Uterus (tissue), 4 donors: ENCODE data around the gene TCTN1. TPM values are rescaled to one million over a fixed set of nuclear protein-coding genes. Genes with fewer than 3 reads are reported as not detected.

Source experiments
- DNase-seq, 2 donors: peaks; one replicate each; pipeline ENCODE4 v3.0.0-alpha.2; 2019 to 2020
- H3K27ac ChIP-seq, 2 donors: fragments of 200-600 bp; sonication (generic); 1 replicate in 1 of 2; 2 replicates in 1 of 2; pipeline ENCODE4 v1.5.1; 2016 to 2018
- H3K27me3 ChIP-seq, 2 donors: fragments of 200-600 bp; sonication (generic); one replicate each; pipeline ENCODE4 v1.5.1; 2018 to 2019; ENCODE audit warnings: control low read depth in 1 of 2
- H3K36me3 ChIP-seq, 2 donors: fragments of 200-600 bp; sonication (generic); one replicate each; pipeline ENCODE4 v1.5.1; 2019; ENCODE audit warnings: control low read depth in 1 of 2
- H3K4me1 ChIP-seq, 2 donors: fragments of 200-600 bp; sonication (generic); one replicate each; pipeline ENCODE4 v1.5.1; 2018 to 2019; ENCODE audit warnings: control low read depth in 1 of 2
- H3K4me3 ChIP-seq, 2 donors: fragments of 200-600 bp; sonication (generic); 1 replicate in 1 of 2; 2 replicates in 1 of 2; pipeline ENCODE4 v1.5.1; 2018 to 2019; ENCODE audit warnings: mild to moderate bottlenecking in 1 of 2
- H3K9me3 ChIP-seq, 2 donors: fragments of 200-600 bp; sonication (generic); one replicate each; pipeline ENCODE4 v1.5.1; 2019; ENCODE audit warnings: control low read depth in 1 of 2
- POLR2A ChIP-seq, 2 donors: fragments of 450-650 bp; IDR thresholded peaks; one replicate each; pipeline ENCODE4 v1.6.1; 2016; ENCODE audit warnings: antibody characterized with exemption in 2 of 2, mild to moderate bottlenecking in 1 of 2, moderate library complexity in 1 of 2
- intact Hi-C: fragments of 100-400 bp; cut with DNase I; formaldehyde crosslinking; loops from one replicate; pipeline ENCODE4 v1.15.1; 2023; ENCODE audit warnings: low total_unique reads
- total RNA-seq, 4 donors: library from RNA; depleted of rRNA in 3 of 4; stranded (reverse); fragments of >200 nt in 3 of 4; gene quantifications; one replicate each; pipeline versions ENCODE4 v1.1.0 to v1.2.4, GENCODE V29; 2014 to 2023
- TF ChIP-seq, protein P1 (sequence below), 4 experiments: fragments of 200-600 bp in 2 of 4; fragments of 450-650 bp in 2 of 4; sonication (generic) in 2 of 4; IDR thresholded peaks; one replicate each; pipeline ENCODE4 v1.5.1; 2016 to 2019; ENCODE audit warnings: antibody characterized with exemption in 4 of 4, mild to moderate bottlenecking in 2 of 4, moderate library complexity in 1 of 4
- donor health status: DM: yes; HTN: yes; CAD: no.

The TCTN1 gene
- total RNA-seq, 4 donors from 2014 or later: 40.0 to 61.8 (median 49.9) TPM

DNA sequence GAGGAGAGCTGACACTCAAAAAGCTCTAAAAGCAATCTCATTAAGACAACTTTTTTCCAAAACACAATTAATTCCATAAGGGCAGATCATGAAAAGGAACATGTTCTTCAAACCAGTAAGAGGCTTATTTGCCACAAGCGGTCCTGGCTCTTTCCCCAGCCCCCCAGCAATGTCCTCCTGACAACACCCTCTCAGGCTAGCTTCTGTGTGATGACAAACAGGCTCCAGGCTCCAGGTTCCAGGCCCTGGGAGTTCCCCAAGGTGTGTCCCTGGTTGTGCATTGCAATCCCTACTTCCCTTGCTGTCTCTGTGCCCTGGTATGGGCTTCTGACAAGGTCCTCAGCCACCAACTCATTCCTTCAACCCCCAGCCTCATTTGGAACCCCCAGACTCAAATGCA lies 66.1 kb downstream of the TCTN1 start:
- intact Hi-C loops: no loop called here
- no peak overlapping the region for H3K27ac ChIP-seq
- no peak for DNase-seq

DNA sequence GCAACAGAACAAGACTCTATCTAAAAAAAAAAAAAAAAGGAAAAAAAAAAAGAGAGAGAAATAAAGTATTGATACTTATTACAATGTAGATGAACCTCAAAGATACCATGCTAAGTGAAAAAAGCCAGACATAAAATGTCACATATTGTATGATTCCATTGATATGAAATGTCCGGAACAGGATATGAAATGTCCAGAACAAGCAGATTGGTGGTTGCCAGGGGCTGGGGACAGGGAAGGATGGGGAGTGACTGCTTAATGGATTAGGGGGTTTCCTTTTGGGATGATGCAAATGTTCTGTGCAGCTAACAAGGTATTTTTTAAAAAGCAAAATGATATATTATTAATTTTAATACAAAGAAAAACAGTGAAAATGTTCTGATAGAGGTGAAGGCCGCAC lies 70.0 kb downstream of the TCTN1 start:
- no peak for DNase-seq
- no peaks in the 10 kb centered on the region for H3K27me3 ChIP-seq
- H3K4me1 ChIP-seq: no peaks in the 10 kb centered on the region
- TF ChIP-seq, protein P1, sequence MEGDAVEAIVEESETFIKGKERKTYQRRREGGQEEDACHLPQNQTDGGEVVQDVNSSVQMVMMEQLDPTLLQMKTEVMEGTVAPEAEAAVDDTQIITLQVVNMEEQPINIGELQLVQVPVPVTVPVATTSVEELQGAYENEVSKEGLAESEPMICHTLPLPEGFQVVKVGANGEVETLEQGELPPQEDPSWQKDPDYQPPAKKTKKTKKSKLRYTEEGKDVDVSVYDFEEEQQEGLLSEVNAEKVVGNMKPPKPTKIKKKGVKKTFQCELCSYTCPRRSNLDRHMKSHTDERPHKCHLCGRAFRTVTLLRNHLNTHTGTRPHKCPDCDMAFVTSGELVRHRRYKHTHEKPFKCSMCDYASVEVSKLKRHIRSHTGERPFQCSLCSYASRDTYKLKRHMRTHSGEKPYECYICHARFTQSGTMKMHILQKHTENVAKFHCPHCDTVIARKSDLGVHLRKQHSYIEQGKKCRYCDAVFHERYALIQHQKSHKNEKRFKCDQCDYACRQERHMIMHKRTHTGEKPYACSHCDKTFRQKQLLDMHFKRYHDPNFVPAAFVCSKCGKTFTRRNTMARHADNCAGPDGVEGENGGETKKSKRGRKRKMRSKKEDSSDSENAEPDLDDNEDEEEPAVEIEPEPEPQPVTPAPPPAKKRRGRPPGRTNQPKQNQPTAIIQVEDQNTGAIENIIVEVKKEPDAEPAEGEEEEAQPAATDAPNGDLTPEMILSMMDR (IDR thresholded peaks at IDR 0.05): no peak
- TF ChIP-seq POLR2A (IDR thresholded peaks at IDR 0.05): no peak
- H3K9me3 ChIP-seq: no peaks in the 10 kb centered on the region
- no peaks in the 10 kb centered on the region for H3K36me3 ChIP-seq
- intact Hi-C loops: no loop called here
- H3K4me3 ChIP-seq: no peak overlapping the region
- H3K27ac ChIP-seq: no peak overlapping the region

More for the DNA sequence above, 66.1 kb downstream of the TCTN1 start:
- TF ChIP-seq, protein P1 (IDR thresholded peaks at IDR 0.05): no peak
- no peak for TF ChIP-seq POLR2A (IDR thresholded peaks at IDR 0.05)
- Histone ChIP-seq H3K4me1 (no peaks in the 10 kb centered on the region), H3K27me3 (no peaks in the 10 kb centered on the region), H3K36me3 (no peaks in the 10 kb centered on the region), H3K4me3 (no peak overlapping the region), H3K9me3 (no peaks in the 10 kb centered on the region)

DNA sequence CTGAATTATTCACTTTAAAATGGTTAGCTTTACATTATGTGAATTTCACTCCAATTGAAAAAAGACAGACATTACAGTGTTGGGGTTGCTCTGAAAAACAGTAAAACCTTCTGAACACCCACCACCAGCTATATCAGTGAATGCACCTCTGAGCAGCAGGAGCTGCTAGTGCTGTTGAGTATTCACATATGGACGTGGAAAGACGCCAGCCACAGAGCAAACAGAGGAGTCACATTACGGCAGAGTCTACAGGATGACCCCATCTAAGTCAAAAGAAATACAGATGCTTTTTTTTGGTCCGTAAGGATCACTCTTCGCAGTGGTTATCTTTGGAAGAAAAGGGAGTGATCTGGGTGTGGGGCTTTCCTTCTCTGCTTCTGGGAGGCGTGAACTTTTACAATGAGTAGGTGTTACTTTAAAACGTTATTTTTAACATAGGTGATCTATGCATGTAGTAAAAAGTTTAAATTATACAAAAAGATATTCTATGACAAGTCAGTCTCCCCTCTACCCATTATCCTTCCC lies 70.4 kb downstream of the TCTN1 start:
- Histone ChIP-seq H3K4me1 (no peaks in the 10 kb centered on the region), H3K36me3 (no peaks in the 10 kb centered on the region), H3K4me3 (no peak overlapping the region), H3K27ac (no peak overlapping the region), H3K9me3 (no peaks in the 10 kb centered on the region), H3K27me3 (no peaks in the 10 kb centered on the region)
- TF ChIP-seq POLR2A (IDR thresholded peaks at IDR 0.05): no peak
- TF ChIP-seq, protein P1 (IDR thresholded peaks at IDR 0.05): no peak
- DNase-seq: no peak
- intact Hi-C loops: no loop called here

DNA sequence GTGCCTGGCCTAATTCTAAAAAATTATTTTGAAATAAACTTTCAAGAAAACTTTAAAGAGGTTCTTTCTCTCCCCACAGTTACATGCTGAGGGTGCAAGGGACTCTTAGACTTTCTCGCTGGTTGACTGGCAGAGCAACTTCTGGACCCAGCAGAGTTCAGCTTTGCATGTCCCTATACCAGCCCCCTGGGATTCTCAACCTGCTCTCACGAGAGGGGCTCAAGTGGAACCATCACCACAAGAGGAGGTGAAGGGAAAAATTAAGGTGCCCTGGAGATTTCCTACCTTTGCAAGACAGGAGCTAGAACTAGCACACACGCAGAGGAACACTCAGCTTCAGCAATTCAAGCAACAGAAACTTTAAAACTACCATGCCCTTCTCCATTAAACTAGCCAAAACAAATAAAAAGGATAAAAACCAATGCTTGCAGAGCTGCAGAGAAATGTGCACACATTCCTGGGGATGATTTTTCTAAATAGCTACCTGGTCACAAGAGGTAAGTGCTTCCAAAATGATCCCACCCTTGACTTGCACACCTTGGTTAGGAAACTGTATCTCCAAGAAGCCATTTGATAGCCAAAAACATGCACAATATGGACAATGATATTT lies 72.5 kb downstream of the TCTN1 start:
- TF ChIP-seq POLR2A (IDR thresholded peaks at IDR 0.05): no peak
- TF ChIP-seq, protein P1 (IDR thresholded peaks at IDR 0.05): no peak
- Histone ChIP-seq H3K27ac (no peak overlapping the region), H3K4me1 (no peaks in the 10 kb centered on the region), H3K9me3 (no peaks in the 10 kb centered on the region), H3K4me3 (no peak overlapping the region), H3K36me3 (no peaks in the 10 kb centered on the region), H3K27me3 (no peaks in the 10 kb centered on the region)
- intact Hi-C loops: no loop called here
- no peak for DNase-seq

DNA sequence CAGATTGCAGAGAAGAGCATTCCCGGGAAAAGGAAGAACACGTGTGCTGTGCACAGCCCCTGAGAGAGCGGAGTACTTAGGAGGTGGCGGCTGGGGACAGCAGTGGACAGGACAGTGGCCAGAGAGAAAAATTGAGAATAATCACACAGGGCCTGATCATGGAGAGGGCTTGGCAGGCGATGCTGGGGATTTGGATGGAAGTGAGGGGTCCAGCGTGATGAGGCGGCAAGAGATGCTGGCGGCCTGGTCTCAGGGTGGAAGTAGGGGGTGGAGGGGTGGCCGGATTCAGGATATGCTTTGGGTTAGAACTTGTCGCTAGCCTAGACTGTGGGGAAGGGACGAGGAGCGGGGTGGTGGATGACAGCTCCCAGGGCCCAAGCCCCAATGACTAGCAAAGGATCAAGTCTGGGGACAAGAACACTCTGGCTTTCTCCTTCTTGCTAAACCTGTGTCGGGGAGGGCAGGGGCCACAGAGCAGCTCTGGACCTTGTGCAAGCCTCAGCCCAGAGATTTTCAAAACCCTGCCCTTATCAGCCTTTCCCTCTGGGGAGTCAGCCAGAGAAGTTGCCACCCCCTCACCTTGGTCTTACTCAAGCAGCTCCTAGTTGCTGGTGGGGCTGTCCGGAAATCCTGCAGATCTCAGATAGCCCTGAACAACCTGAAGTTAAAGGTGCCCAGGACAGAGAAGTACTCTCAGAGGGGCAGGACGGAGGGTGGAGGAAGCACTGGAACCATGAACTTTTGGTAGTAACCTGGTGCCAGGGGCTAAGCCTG lies 73.7 kb downstream of the TCTN1 start:
- intact Hi-C loops: no loop called here
- H3K36me3 ChIP-seq: no peaks in the 10 kb centered on the region
- no peaks in the 10 kb centered on the region for H3K27me3 ChIP-seq
- H3K4me1 ChIP-seq: no peaks in the 10 kb centered on the region
- no peak overlapping the region for H3K27ac ChIP-seq
- no peak overlapping the region for H3K4me3 ChIP-seq
- DNase-seq: no peak
- TF ChIP-seq POLR2A (IDR thresholded peaks at IDR 0.05): no peak
- TF ChIP-seq, protein P1 (IDR thresholded peaks at IDR 0.05): no peak
- no peaks in the 10 kb centered on the region for H3K9me3 ChIP-seq
